A549 (cell line): ENCODE measurements around the gene RTL9. TPM values are rescaled to one million over a fixed set of nuclear protein-coding genes. Genes with fewer than 3 reads are reported as not detected.
"Not testable (repeated sequence)": the region's sequence is repeated elsewhere in the genome, so short reads cannot be mapped to it uniquely, and the experiment has no call there.

Experiments used
- ATAC-seq, 2 experiments: fragments of 200-7000 bp in 1 of 2; fragments of >200 bp in 1 of 2; cut with Nextera tagmentation in 1 of 2; cut with Tn5 transposase in 1 of 2; 3 replicates each; pipeline versions ENCODE4 v1.8.0 to v1.9.1; 2018 to 2020; ENCODE audit warnings: mild to moderate bottlenecking in 1 of 2, moderate library complexity in 1 of 2
- CTCF ChIA-PET: fragments of 300-600 bp; sonication (Branson Sonifier 250); formaldehyde crosslinking; extraction: SDS; loops from one replicate; lab custom pipeline; 2021; ENCODE audit warnings: antibody characterized with exemption, inconsistent platforms; lab: Yijun Ruan, JAX
- POLR2A ChIA-PET: fragments of 350-600 bp; formaldehyde crosslinking; extraction: SDS; loops from one replicate; lab custom pipeline; 2021; ENCODE audit warnings: antibody characterized with exemption, inconsistent platforms; lab: Yijun Ruan, JAX
- DNase-seq, 2 experiments: peaks; one replicate each; pipeline versions ENCODE4 v3.0.0 to v3.0.0-alpha.2; 2011 to 2016; ENCODE audit warnings: low read depth in 1 of 2, low spot score in 1 of 2
- FAIRE-seq: peaks from 2 replicates; lab custom pipeline; 2011; peaks lifted over from hg19 to GRCh38; lab: Jason Lieb, UNC
- H3K27ac ChIP-seq, 2 experiments: fragments of >200 bp; sonication (Bioruptor Twin); formaldehyde crosslinking; 3 replicates each; pipeline ENCODE4 v1.5.1; 2016 to 2017
- H3K4me1 ChIP-seq: fragments of >200 bp; sonication (Bioruptor Twin); formaldehyde crosslinking; 3 replicates; pipeline ENCODE4 v1.6.1; 2016
- H3K4me2 ChIP-seq: fragments of >200 bp; sonication (Bioruptor Twin); formaldehyde crosslinking; 3 replicates; pipeline ENCODE4 v1.6.1; 2016
- H3K4me3 ChIP-seq: fragments of >200 bp; sonication (Bioruptor Twin); formaldehyde crosslinking; 3 replicates; pipeline ENCODE4 v1.5.1; 2016
- H3K9me3 ChIP-seq: fragments of >200 bp; sonication (Bioruptor Twin); formaldehyde crosslinking; 3 replicates; pipeline ENCODE4 v1.6.1; 2016
- BCL3 ChIP-seq: fragments of >200 bp; sonication (Bioruptor Twin); formaldehyde crosslinking; IDR thresholded peaks from 3 replicates; pipeline ENCODE4 v1.6.1; 2016
- CBX8 ChIP-seq: fragments of 200-600 bp; sonication (generic); IDR thresholded peaks from 2 replicates; pipeline ENCODE4 v1.6.1; 2016
- CEBPB ChIP-seq, 2 experiments: fragments of >200 bp in 1 of 2; sonication (Bioruptor Twin) in 1 of 2; formaldehyde crosslinking in 1 of 2; IDR thresholded peaks; 2 replicates each; pipeline ENCODE4 v1.6.1; 2012 to 2016
- CTCF ChIP-seq: fragments of >200 bp; sonication (Bioruptor Twin); formaldehyde crosslinking; IDR thresholded peaks from 3 replicates; pipeline ENCODE4 v1.5.1; 2016
- EP300 ChIP-seq, 2 experiments: fragments of >200 bp; sonication (Bioruptor Twin); formaldehyde crosslinking; IDR thresholded peaks; 2 replicates in 1 of 2; 3 replicates in 1 of 2; pipeline ENCODE4 v1.6.1; 2016 to 2017
- GATA3 ChIP-seq: IDR thresholded peaks from 2 replicates; pipeline ENCODE4 v1.6.1; 2012; ENCODE audit warnings: borderline replicate concordance
- HMGXB4 ChIP-seq: fragments of 250-450 bp; sonication (Bioruptor Pico); IDR thresholded peaks from 2 replicates; pipeline ENCODE4 v1.5.0; 2021; ENCODE audit warnings: mild to moderate bottlenecking, moderate library complexity, borderline replicate concordance
- HOXA7 ChIP-seq: fragments of 250-450 bp; sonication (Bioruptor Pico); IDR thresholded peaks from 2 replicates; pipeline ENCODE4 v1.5.0; 2020; ENCODE audit warnings: mild to moderate bottlenecking, moderate library complexity
- HOXB5 ChIP-seq: fragments of 250-450 bp; sonication (Bioruptor Pico); IDR thresholded peaks from 2 replicates; pipeline ENCODE4 v1.5.0; 2020; ENCODE audit warnings: mild to moderate bottlenecking, moderate library complexity
- JUNB ChIP-seq: fragments of >200 bp; sonication (Bioruptor Twin); formaldehyde crosslinking; IDR thresholded peaks from 2 replicates; pipeline ENCODE4 v1.6.1; 2016
- KDM5A ChIP-seq: fragments of 200-600 bp; sonication (generic); IDR thresholded peaks from 2 replicates; pipeline ENCODE4 v1.6.1; 2016; ENCODE audit warnings: antibody characterized with exemption, mild to moderate bottlenecking
- MAFK ChIP-seq: fragments of 450-650 bp; IDR thresholded peaks from 2 replicates; pipeline ENCODE4 v1.6.1; 2014; ENCODE audit not compliant: partially characterized antibody
- MYC ChIP-seq: IDR thresholded peaks from 2 replicates; pipeline ENCODE4 v1.6.1; 2012; ENCODE audit warnings: mild to moderate bottlenecking, inconsistent platforms, low read length, improper control_type of control experiment, borderline replicate concordance
- NFE2L2 ChIP-seq: fragments of 150-350 bp; conservative IDR thresholded peaks from 2 replicates; pipeline ENCODE4 v1.6.1; 2014; ENCODE audit warnings: low read length
- PBX3 ChIP-seq: IDR thresholded peaks from 2 replicates; pipeline ENCODE4 v1.6.1; 2012
- POLR2A ChIP-seq: IDR thresholded peaks from 2 replicates; pipeline ENCODE4 v1.6.1; 2012; ENCODE audit warnings: mild to moderate bottlenecking, low read length
- POLR2AphosphoS2 ChIP-seq: conservative IDR thresholded peaks from 2 replicates; pipeline ENCODE4 v1.6.1; 2012; ENCODE audit warnings: low read length, improper control_type of control experiment, inconsistent platforms
- RARB ChIP-seq: fragments of 250-450 bp; sonication (Bioruptor Pico); IDR thresholded peaks from 2 replicates; pipeline ENCODE4 v1.8.0; 2021; ENCODE audit warnings: mild to moderate bottlenecking, moderate library complexity
- RCOR1 ChIP-seq: fragments of 150-350 bp; IDR thresholded peaks from 2 replicates; pipeline ENCODE4 v1.6.1; 2014; ENCODE audit warnings: antibody characterized with exemption, low read length, low read depth
- TFCP2L1 ChIP-seq: fragments of 250-450 bp; sonication (Bioruptor Pico); IDR thresholded peaks from 2 replicates; pipeline ENCODE4 v1.5.0; 2021; ENCODE audit warnings: mild to moderate bottlenecking
- TP53 ChIP-seq: fragments of 250-450 bp; sonication (Bioruptor Pico); IDR thresholded peaks from 2 replicates; pipeline ENCODE4 v1.5.0; 2021; ENCODE audit warnings: mild to moderate bottlenecking, moderate library complexity
- ZFP36 ChIP-seq: fragments of 450-650 bp; IDR thresholded peaks from 2 replicates; pipeline ENCODE4 v1.6.1; 2014; ENCODE audit warnings: borderline replicate concordance; ENCODE audit not compliant: partially characterized antibody
- ZSCAN20 ChIP-seq: fragments of 250-450 bp; sonication (Bioruptor Pico); IDR thresholded peaks from 2 replicates; pipeline ENCODE4 v1.8.0; 2022; ENCODE audit warnings: mild to moderate bottlenecking, moderate library complexity
- WGBS: methylation state at CpG from one replicate; pipeline ENCODE4 v1.1.6; 2017; ENCODE audit errors: missing lambda C conversion rate; 5-methylcytosine and 5-hydroxymethylcytosine counted together
- polyA plus RNA-seq, 4 experiments: library from polyadenylated mRNA; depleted of rRNA in 3 of 4; stranded (reverse); fragments of >200 nt; fragmentation: RNase III in 1 of 4; extraction: RNeasy Plus Mini Kit Qiagen cat#74134 plus additional on column Dnase treatment in 1 of 4; gene quantifications; 2 replicates in 3 of 4; 3 replicates in 1 of 4; pipeline ENCODE4 v1.2.3, GENCODE V29; 2011 to 2017
- TF ChIP-seq, protein P1 (sequence below): IDR thresholded peaks from 2 replicates; pipeline ENCODE4 v1.6.1; 2012

Gene RTL9
- polyA plus RNA-seq, 2 of the 4 experiments (the other 2 are of a cell fraction) = 0.04 to 0.06 TPM

- TF ChIP-seq HOXA7 (CRISPR knock-in tag) (no peak), RCOR1 (no peak), EP300 (IDR thresholded peaks at IDR 0.05) (no peak)
- TF ChIP-seq, all 56 proteins: peak for 0
Observed at GRCh38 chrX:110321670-110322069, 37.0 kb upstream of the RTL9 start (continued).

DNA sequence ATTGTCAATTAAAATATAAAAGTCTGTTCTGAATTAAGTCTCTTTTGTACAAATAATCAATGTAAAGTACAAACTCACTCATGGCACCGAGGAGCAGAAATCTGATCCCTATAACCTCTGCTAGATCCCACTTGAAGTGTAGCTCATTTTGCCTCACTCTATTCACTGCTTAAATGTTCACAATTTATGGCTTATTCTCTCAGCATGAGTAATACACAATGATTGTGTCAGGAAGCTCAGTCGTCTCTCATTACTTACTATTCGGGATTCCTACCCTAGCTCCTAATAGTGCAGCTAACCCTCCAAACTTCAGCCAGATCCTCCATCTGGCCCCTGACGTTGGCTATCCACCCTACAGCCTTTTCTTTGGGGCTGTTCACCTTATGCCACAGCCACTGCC, 36.0 kb upstream of the RTL9 start:
- no peak for DNase-seq
- POLR2A ChIA-PET = no interaction called here
- H3K4me3 ChIP-seq = no peak overlapping the region
- 40% methylated on average over 4 of the region's 4 CpGs for WGBS
- FAIRE-seq = no peak
- 0 out of 3 replicates have a peak, but pooled peaks cover 3% of the 10 kb centered on the region for H3K9me3 ChIP-seq
- H3K4me2 ChIP-seq = no peak overlapping the region
- H3K27ac ChIP-seq = no peak overlapping the region
- CTCF ChIA-PET = interaction anchor here (0.9 to 1.0 kb wide), 2 partner anchors 61 to 86 kb away, joined by 3 read pairs; no protein-coding TSS in a partner anchor
- no peak for ATAC-seq
- H3K4me1 ChIP-seq = peaks cover 11% of the 10 kb centered on the region; the same call in 2 of the 3 replicates
- TF ChIP-seq HMGXB4 (CRISPR knock-in tag) = no peak
- no peak for TF ChIP-seq HOXB5
- TF ChIP-seq MAFK = no peak
- no peak for TF ChIP-seq HOXA7 (CRISPR knock-in tag)
- no peak for TF ChIP-seq TP53
- TF ChIP-seq MYC = no peak
- no peak for TF ChIP-seq CBX8
- no peak for TF ChIP-seq CEBPB (IDR thresholded peaks at IDR 0.05)
- TF ChIP-seq BCL3 = no peak
- TF ChIP-seq POLR2AphosphoS2 = no peak
- TF ChIP-seq GATA3 = no peak

DNA sequence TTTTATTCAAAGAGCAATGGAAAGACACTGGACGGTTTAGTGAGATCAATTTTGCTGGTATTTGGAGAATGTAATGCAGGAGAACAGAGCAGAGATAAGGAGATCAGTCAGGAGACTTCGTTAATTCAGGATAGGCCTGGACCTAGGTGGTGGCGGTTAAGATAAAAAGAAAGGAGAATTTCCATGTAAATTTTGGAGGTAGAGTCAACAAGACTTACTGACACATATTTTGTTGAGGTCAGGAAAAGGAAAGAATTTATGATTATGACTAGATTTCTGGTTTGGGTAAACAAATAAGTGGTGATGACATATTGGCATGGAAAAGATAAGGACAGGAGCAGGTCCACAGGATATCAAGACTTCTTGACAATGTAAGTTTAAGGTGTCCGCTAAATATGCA, 31.9 kb upstream of the RTL9 start:
- no peak overlapping the region for H3K27ac ChIP-seq
- no peaks in the 10 kb centered on the region for H3K4me1 ChIP-seq
- ChIA-PET POLR2A (no interaction called here), CTCF (no interaction called here)
- H3K4me2 ChIP-seq = no peak overlapping the region
- TF ChIP-seq TFCP2L1 (CRISPR knock-in tag) (no peak), EP300 (IDR thresholded peaks at IDR 0.05) (no peak), CTCF (no peak), MYC (no peak)
- TF ChIP-seq, protein P1, sequence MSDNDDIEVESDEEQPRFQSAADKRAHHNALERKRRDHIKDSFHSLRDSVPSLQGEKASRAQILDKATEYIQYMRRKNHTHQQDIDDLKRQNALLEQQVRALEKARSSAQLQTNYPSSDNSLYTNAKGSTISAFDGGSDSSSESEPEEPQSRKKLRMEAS = no peak
- TF ChIP-seq, all 56 proteins: peak for 0
- DNase-seq = no peak
- Histone ChIP-seq H3K4me3 (no peak overlapping the region), H3K9me3 (0 out of 3 replicates have a peak, but pooled peaks cover 3% of the 10 kb centered on the region)
- ATAC-seq = no peak
- 76% methylated on average over 4 of the region's 4 CpGs for WGBS
- no peak for FAIRE-seq

GRCh38 chrX:110327336-110327735, 31.3 kb upstream of the RTL9 start:
- no peak overlapping the region for H3K4me2 ChIP-seq
- H3K4me3 ChIP-seq = no peak overlapping the region
- TF ChIP-seq HOXA7 (CRISPR knock-in tag) (no peak), KDM5A (no peak), RCOR1 (no peak), TFCP2L1 (CRISPR knock-in tag) (no peak), ZSCAN20 (CRISPR knock-in tag) (no peak), PBX3 (no peak), JUNB (no peak), ZFP36 (no peak), NFE2L2 (no peak), POLR2A (no peak), RARB (CRISPR knock-in tag) (no peak)
- no peaks in the 10 kb centered on the region for H3K4me1 ChIP-seq
- DNase-seq (no peak), ATAC-seq (no peak), FAIRE-seq (no peak)
- WGBS = 92% methylated on average over 1 of the region's 1 CpG
- H3K27ac ChIP-seq = no peak overlapping the region
- 0 out of 3 replicates have a peak, but pooled peaks cover 3% of the 10 kb centered on the region for H3K9me3 ChIP-seq
- POLR2A ChIA-PET = no interaction called here
- CTCF ChIA-PET = no interaction called here

DNA sequence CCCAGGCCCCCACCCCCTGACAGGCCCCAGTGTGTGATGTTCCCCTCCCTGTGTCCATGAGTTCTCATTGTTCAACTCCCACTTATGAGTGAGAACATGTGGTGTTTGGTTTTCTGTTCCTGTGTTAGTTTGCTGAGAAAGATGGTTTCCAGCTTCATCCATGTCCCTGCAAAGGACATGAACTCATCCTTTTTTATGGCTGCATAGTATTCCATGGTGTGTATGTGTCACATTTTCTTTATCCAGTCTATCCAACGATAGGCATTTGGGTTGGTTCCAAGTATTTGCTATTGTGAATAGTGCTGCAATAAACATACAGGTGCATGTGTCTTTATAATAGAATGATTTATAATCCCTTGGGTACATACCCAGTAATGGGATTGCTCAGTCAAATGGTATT, 30.0 kb upstream of the RTL9 start:
- FAIRE-seq, DNase-seq, H3K9me3 ChIP-seq, H3K4me1 ChIP-seq, POLR2A ChIA-PET, H3K4me3 ChIP-seq, H3K27ac ChIP-seq, CTCF ChIA-PET, ATAC-seq, H3K4me2 ChIP-seq: not testable (repeated sequence)
- 0% methylated on average over 1 of the region's 1 CpG for WGBS
